ENCODE results near the gene ABLIM2. TPM values are rescaled to one million over a fixed set of nuclear protein-coding genes. Genes with fewer than 3 reads are reported as not detected.

ABLIM2 gene
- total RNA-seq, 4 donors from 2014 or later, result 9.2 to 24.0 (median 12.3) TPM

GRCh38 chr4:8136972-8137710, 21.5 kb downstream of the ABLIM2 start:
- no peak overlapping the region for H3K27ac ChIP-seq
- TF ChIP-seq POLR2A (IDR thresholded peaks at IDR 0.05), result no peak
- TF ChIP-seq CTCF (IDR thresholded peaks at IDR 0.05), result no peak
- H3K27me3 ChIP-seq, result no peaks in the 10 kb centered on the region
- 90% methylated on average over 12 to 19 of the region's 19 CpGs for WGBS, 2 donors
- H3K4me3 ChIP-seq (replicated peaks in 1 of 3), result no peak overlapping the region
- intact Hi-C loops (cut with DNase I), result no loop called here
- H3K9me3 ChIP-seq, result no peaks in the 10 kb centered on the region
- no peaks in the 10 kb centered on the region for H3K36me3 ChIP-seq
- H3K4me1 ChIP-seq, result no peaks in the 10 kb centered on the region
- DNase-seq, result no peak

DNA sequence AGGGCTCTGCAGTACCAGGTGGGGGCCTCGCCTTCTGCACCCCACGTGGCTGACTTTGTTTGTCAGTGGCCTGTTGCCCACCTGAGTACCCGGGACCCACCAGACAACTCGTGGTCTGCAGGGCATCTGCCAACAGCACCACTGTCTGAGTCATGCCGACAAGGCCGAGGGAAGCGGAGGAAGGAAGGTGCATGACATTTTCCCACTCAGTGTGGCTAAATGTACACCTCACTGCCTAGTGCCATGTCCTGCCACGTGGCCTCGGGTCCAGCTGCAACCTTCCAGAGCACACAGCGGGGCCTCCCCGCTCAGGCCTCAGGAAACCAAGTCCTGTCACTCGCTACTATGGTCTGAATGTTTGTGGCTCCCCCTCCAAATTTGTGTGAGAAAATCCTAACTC, 22.1 kb downstream of the ABLIM2 start:
- TF ChIP-seq CTCF (IDR thresholded peaks at IDR 0.05) (no peak), POLR2A (IDR thresholded peaks at IDR 0.05) (no peak)
- no peak for DNase-seq
- Histone ChIP-seq H3K4me3 (replicated peaks in 1 of 3) (no peak overlapping the region), H3K27ac (no peak overlapping the region), H3K4me1 (no peaks in the 10 kb centered on the region), H3K36me3 (no peaks in the 10 kb centered on the region), H3K27me3 (no peaks in the 10 kb centered on the region), H3K9me3 (no peaks in the 10 kb centered on the region)
- 79 to 92% methylated on average over 12 of the region's 12 CpGs for WGBS, 2 donors
- intact Hi-C loops (cut with DNase I), result no loop called here

- intact Hi-C loops (cut with DNase I), result no loop called here
- no peak for TF ChIP-seq CTCF (IDR thresholded peaks at IDR 0.05)
- no peak for TF ChIP-seq POLR2A (IDR thresholded peaks at IDR 0.05)
- H3K36me3 ChIP-seq, result no peaks in the 10 kb centered on the region
- no peak for DNase-seq
- no peak overlapping the region for H3K4me3 ChIP-seq (replicated peaks in 1 of 3)
- H3K4me1 ChIP-seq, result no peaks in the 10 kb centered on the region
- no peak overlapping the region for H3K27ac ChIP-seq
- WGBS, 2 donors, result 80 to 85% methylated on average over 15 of the region's 15 CpGs
- H3K9me3 ChIP-seq, result no peaks in the 10 kb centered on the region
- H3K27me3 ChIP-seq, result no peaks in the 10 kb centered on the region
These were observed 22.9 kb downstream of the ABLIM2 start for GRCh38 chr4:8135666-8136065.

- Histone ChIP-seq H3K4me3 (replicated peaks in 1 of 3) (no peak overlapping the region), H3K27me3 (no peaks in the 10 kb centered on the region), H3K27ac (no peak overlapping the region), H3K4me1 (no peaks in the 10 kb centered on the region), H3K9me3 (no peaks in the 10 kb centered on the region), H3K36me3 (no peaks in the 10 kb centered on the region)
- no peak for DNase-seq
- WGBS, 2 donors, result 71 to 87% methylated on average over 25 to 26 of the region's 26 CpGs
- intact Hi-C loops (cut with DNase I), result no loop called here
- TF ChIP-seq CTCF (IDR thresholded peaks at IDR 0.05), result no peak
- TF ChIP-seq POLR2A (IDR thresholded peaks at IDR 0.05), result no peak
These were observed 24.6 kb downstream of the ABLIM2 start for GRCh38 chr4:8133897-8134563.
